PC-9 (cell line): ENCODE measurements around the gene PC. TPM values are rescaled to one million over a fixed set of nuclear protein-coding genes. Genes with fewer than 3 reads are reported as not detected.
A peak's percentile ranks its signal among the peaks of the same experiment; 100 is the strongest.

ENCODE experiments used
- BruUV-seq: library from RNA; stranded (reverse); fragments of 400-500 nt; replicated peaks from 2 replicates; lab custom pipeline; 2021; lab: Mats Ljungman, UMichigan
- CTCF ChIA-PET: fragments of 300-600 bp; sonication (Branson Sonifier 250); formaldehyde crosslinking; loops from one replicate; lab custom pipeline; 2022; ENCODE audit warnings: antibody characterized with exemption; lab: Charles Lee
- POLR2A ChIA-PET: fragments of 300-600 bp; sonication (Branson Sonifier 250); formaldehyde crosslinking; loops from one replicate; lab custom pipeline; 2022; ENCODE audit warnings: antibody characterized with exemption; ENCODE audit not compliant: unreplicated experiment; lab: Charles Lee
- DNase-seq, 2 experiments: peaks; one replicate each; pipeline versions ENCODE4 v3.0.0 to v3.0.0-alpha.2; 2015 to 2022; ENCODE audit warnings: mixed read lengths in 1 of 2
- H2AFZ ChIP-seq: fragments of 200-600 bp; sonication (generic); 2 replicates; pipeline ENCODE4 v1.8.1; 2017; ENCODE audit warnings: antibody characterized with exemption
- H3F3A ChIP-seq: fragments of 200-600 bp; sonication (generic); 2 replicates; pipeline ENCODE4 v1.8.1; 2017; ENCODE audit warnings: antibody characterized with exemption, mild to moderate bottlenecking, low read depth; ENCODE audit not compliant: insufficient read depth
- H3K27ac ChIP-seq: fragments of 200-600 bp; sonication (generic); 2 replicates; pipeline ENCODE4 v1.6.1; 2016; ENCODE audit warnings: mixed run types
- H3K27me3 ChIP-seq: fragments of 200-600 bp; sonication (generic); 2 replicates; pipeline ENCODE4 v1.6.1; 2016; ENCODE audit warnings: low read depth, mixed run types; ENCODE audit not compliant: insufficient read depth
- H3K36me3 ChIP-seq: fragments of 200-600 bp; sonication (generic); 2 replicates; pipeline ENCODE4 v1.6.1; 2016; ENCODE audit warnings: low read depth, mixed run types
- H3K4me1 ChIP-seq: fragments of 200-600 bp; sonication (generic); replicated peaks from 2 replicates; pipeline ENCODE4 v1.6.1; 2016; ENCODE audit warnings: mixed run types; ENCODE audit not compliant: insufficient read depth
- H3K4me2 ChIP-seq: fragments of 200-600 bp; sonication (generic); 2 replicates; pipeline ENCODE4 v1.6.1; 2017; ENCODE audit warnings: mixed run types
- H3K4me3 ChIP-seq: fragments of 200-600 bp; sonication (generic); 2 replicates; pipeline ENCODE4 v1.6.1; 2016; ENCODE audit warnings: mixed run types
- H3K79me2 ChIP-seq: fragments of 200-600 bp; sonication (generic); 2 replicates; pipeline ENCODE4 v1.6.1; 2017; ENCODE audit warnings: low read depth, mixed run types
- H3K9me2 ChIP-seq: fragments of 200-600 bp; sonication (generic); 2 replicates; pipeline ENCODE4 v1.8.1; 2017; ENCODE audit warnings: mild to moderate bottlenecking; ENCODE audit not compliant: insufficient read depth
- H3K9me3 ChIP-seq: fragments of 200-600 bp; sonication (generic); 2 replicates; pipeline ENCODE4 v1.8.1; 2016; ENCODE audit warnings: low read depth; ENCODE audit not compliant: insufficient read depth
- H4K20me1 ChIP-seq: fragments of 200-600 bp; sonication (generic); 2 replicates; pipeline ENCODE4 v1.8.1; 2017; ENCODE audit not compliant: insufficient read depth
- EZH2 ChIP-seq: fragments of 200-600 bp; sonication (generic); IDR thresholded peaks from 2 replicates; pipeline ENCODE4 v1.8.0; 2017; ENCODE audit warnings: antibody characterized with exemption, low read depth
- intact Hi-C: fragments of 100-400 bp; cut with micrococcal nuclease; formaldehyde crosslinking; loops from one replicate; pipeline ENCODE4 v1.10.0; 2022; ENCODE audit not compliant: unreplicated experiment
- total RNA-seq: library from RNA; stranded (reverse); gene quantifications from 2 replicates; pipeline ENCODE4 v1.2.3, GENCODE V29; 2021
- TF ChIP-seq, protein P1 (sequence below): fragments of 200-600 bp; sonication (generic); conservative IDR thresholded peaks from 2 replicates; pipeline ENCODE4 v1.6.1; 2017; ENCODE audit warnings: mixed run types, antibody characterized with exemption, mild to moderate bottlenecking, moderate library complexity

The PC gene
- total RNA-seq, 1 experiment from 2014 or later = 38.9 TPM

DNA sequence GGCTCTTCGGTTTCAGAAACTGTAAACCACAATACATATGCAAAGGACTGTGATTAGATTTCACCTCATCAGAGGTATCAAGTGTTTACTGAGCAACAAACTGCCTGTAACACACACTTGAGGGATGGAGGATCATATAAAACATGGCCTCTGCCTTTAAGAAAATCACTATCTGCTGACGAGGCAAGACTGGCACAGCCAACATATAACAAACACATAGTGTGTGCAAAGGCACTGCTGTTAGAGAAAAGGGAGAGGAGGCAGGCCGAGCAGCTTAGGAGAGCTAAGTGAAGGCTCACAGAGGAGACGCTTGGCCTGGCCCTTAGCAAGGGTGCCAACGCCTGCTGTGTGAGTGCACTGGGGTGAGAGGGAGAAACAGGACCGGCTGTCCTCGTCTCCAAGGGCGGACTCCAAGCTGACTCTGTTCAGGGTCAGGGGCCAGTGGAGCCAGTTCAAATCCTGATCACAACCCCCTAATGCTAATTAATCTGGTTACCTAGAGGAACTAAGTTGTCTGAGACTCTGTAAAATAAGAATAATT is 53.1 kb downstream of the PC start:
- H3K27me3 ChIP-seq = no peaks in the 10 kb centered on the region
- H3F3A ChIP-seq = peaks cover 16% of the 10 kb centered on the region
- intact Hi-C loops = no loop called here
- peak overlapping the region; percentile 73 for H3K27ac ChIP-seq
- peaks cover 34% of the 10 kb centered on the region for H3K4me1 ChIP-seq
- no peaks in the 10 kb centered on the region for H3K9me2 ChIP-seq
- ChIA-PET POLR2A (no interaction called here), CTCF (no interaction called here)
- H3K4me2 ChIP-seq = peak overlapping the region; percentile 48
- H3K9me3 ChIP-seq = no peaks in the 10 kb centered on the region
- no TSS peak for BruUV-seq
- DNase-seq = no peak
- H2AFZ ChIP-seq = no peak overlapping the region
- no peak overlapping the region for H3K4me3 ChIP-seq
- no peaks in the 10 kb centered on the region for H3K79me2 ChIP-seq
- TF ChIP-seq, protein P1, sequence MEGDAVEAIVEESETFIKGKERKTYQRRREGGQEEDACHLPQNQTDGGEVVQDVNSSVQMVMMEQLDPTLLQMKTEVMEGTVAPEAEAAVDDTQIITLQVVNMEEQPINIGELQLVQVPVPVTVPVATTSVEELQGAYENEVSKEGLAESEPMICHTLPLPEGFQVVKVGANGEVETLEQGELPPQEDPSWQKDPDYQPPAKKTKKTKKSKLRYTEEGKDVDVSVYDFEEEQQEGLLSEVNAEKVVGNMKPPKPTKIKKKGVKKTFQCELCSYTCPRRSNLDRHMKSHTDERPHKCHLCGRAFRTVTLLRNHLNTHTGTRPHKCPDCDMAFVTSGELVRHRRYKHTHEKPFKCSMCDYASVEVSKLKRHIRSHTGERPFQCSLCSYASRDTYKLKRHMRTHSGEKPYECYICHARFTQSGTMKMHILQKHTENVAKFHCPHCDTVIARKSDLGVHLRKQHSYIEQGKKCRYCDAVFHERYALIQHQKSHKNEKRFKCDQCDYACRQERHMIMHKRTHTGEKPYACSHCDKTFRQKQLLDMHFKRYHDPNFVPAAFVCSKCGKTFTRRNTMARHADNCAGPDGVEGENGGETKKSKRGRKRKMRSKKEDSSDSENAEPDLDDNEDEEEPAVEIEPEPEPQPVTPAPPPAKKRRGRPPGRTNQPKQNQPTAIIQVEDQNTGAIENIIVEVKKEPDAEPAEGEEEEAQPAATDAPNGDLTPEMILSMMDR = no peak
- no peaks in the 10 kb centered on the region for H4K20me1 ChIP-seq
- no peaks in the 10 kb centered on the region for H3K36me3 ChIP-seq

DNA sequence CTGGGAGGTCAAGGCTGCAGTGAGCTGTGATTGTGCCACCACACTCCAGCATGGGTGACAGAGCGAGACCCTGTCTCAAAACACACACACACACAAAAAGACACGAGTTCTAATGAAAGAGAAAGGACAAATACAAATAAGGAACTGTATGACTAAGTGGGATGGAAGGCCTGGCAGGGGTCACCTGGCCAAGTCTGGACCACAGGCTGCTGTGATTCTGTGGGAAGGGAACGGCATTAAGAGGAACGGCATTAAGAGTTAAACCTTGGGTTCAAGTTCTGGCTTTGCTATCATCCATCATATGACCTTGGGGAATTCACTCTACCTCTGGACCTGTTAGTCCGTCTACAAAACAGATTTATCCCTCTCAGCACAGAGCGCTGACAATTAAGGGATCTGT is 53.6 kb downstream of the PC start:
- Histone ChIP-seq H3K27ac (peak overlapping the region; percentile 73), H2AFZ (no peak overlapping the region), H3K4me3 (no peak overlapping the region), H3K27me3 (no peaks in the 10 kb centered on the region), H3K9me2 (no peaks in the 10 kb centered on the region), H3F3A (peaks cover 16% of the 10 kb centered on the region), H3K4me2 (peak overlapping the region; percentile 48), H3K36me3 (no peaks in the 10 kb centered on the region), H4K20me1 (no peaks in the 10 kb centered on the region), H3K9me3 (no peaks in the 10 kb centered on the region), H3K4me1 (peaks cover 34% of the 10 kb centered on the region), H3K79me2 (no peaks in the 10 kb centered on the region)
- no TSS peak for BruUV-seq
- TF ChIP-seq EZH2 = no peak
- TF ChIP-seq, protein P1 = no peak
- DNase-seq = peak in 1 of 2 experiments; percentile 41
- POLR2A ChIA-PET = interaction anchor here (0.6 kb wide), 1 partner anchor 37 kb away, joined by 6 read pairs; no protein-coding TSS in a partner anchor
- intact Hi-C loops = no loop called here
- CTCF ChIA-PET = no interaction called here

DNA sequence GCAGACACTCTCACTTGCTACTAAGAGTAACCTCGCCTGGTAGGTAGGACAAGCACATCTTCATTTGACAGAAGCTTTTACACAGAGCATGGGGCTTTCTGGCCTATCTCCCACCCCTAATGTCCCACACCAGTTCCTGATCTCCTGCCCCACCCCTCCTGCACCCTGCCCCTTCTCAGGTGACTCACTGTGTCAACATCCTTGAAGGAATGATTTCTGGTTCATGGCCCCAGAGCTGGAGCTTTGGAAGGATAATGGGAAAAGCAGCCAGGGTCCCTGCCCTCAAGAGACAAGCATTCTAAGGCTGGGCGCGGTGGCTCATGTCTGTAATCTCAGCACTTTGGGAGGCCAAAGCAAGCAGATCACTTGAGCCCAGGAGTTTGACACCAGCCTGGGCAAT is 54.1 kb downstream of the PC start:
- no peak overlapping the region for H2AFZ ChIP-seq
- intact Hi-C loops = no loop called here
- peaks cover 16% of the 10 kb centered on the region for H3F3A ChIP-seq
- peak overlapping the region; percentile 73 for H3K27ac ChIP-seq
- ChIA-PET POLR2A (interaction anchor here (0.6 kb wide), 2 partner anchors 37 to 336 kb away, joined by 6 to 8 read pairs; no protein-coding TSS in a partner anchor), CTCF (interaction anchor here (0.6 kb wide), 2 partner anchors 22 to 60 kb away, joined by 4 to 8 read pairs; no protein-coding TSS in a partner anchor)
- H3K4me2 ChIP-seq = peak overlapping the region; percentile 48
- no peaks in the 10 kb centered on the region for H3K79me2 ChIP-seq
- no peaks in the 10 kb centered on the region for H3K27me3 ChIP-seq
- no peaks in the 10 kb centered on the region for H4K20me1 ChIP-seq
- no peak overlapping the region for H3K4me3 ChIP-seq
- no peaks in the 10 kb centered on the region for H3K9me3 ChIP-seq
- no TSS peak for BruUV-seq
- peak; percentile 55 to 80 for DNase-seq
- no peaks in the 10 kb centered on the region for H3K36me3 ChIP-seq
- peaks cover 34% of the 10 kb centered on the region for H3K4me1 ChIP-seq
- no peaks in the 10 kb centered on the region for H3K9me2 ChIP-seq
- TF ChIP-seq EZH2 = no peak
- TF ChIP-seq, protein P1 = no peak
